SU-DHL-6 (cell line): ENCODE measurements around the gene DMBX1.

Experiments used
- EZH2phosphoT487 ChIP-seq: fragments of 200-600 bp; sonication (generic), shearing (Covaris generic); conservative IDR thresholded peaks from 2 replicates; pipeline ENCODE4 v1.6.1; 2018; ENCODE audit warnings: mild to moderate bottlenecking, antibody characterized with exemption, low read length, moderate library complexity, mixed read lengths
- TF ChIP-seq, protein P1 (sequence below): fragments of 200-600 bp; sonication (generic); IDR thresholded peaks from one replicate; pipeline ENCODE4 v1.5.1; 2017; ENCODE audit warnings: antibody characterized with exemption, mild to moderate bottlenecking, low read length, moderate library complexity; ENCODE audit not compliant: insufficient read depth, poor library complexity, severe bottlenecking

DNA sequence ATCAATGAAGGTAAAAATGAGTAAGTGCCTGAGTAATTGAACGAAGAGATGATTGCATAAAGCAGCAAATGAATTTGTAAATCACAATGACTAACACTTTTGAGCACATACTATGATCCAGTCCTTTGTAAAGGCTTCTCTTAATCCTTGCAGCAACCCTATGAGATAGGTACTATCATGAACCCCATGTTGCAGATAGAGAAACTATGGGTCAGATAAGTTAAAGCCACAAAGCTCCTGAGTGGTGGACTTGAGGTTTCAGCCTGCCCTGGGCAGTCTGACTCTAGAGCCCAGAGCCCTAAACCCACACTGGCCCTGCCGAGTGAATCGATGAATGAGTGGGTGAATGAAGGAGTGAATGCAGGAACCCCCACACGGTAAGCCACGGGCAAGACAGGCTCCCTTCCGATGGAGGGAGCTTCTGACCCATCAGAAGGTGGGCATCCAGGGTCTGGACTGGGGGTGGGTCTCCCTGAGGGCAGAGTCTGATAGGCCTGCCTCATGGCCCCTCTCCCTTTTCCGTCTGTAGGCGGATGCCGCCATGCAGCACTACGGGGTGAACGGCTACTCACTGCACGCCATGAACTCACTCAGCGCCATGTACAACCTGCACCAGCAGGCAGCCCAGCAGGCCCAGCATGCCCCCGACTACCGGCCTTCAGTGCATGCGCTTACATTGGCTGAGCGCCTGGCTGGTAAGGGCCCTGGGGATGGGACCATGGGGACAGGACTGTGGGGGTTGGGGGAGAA is 17.0 kb downstream of the DMBX1 start:
- TF ChIP-seq, protein P1, sequence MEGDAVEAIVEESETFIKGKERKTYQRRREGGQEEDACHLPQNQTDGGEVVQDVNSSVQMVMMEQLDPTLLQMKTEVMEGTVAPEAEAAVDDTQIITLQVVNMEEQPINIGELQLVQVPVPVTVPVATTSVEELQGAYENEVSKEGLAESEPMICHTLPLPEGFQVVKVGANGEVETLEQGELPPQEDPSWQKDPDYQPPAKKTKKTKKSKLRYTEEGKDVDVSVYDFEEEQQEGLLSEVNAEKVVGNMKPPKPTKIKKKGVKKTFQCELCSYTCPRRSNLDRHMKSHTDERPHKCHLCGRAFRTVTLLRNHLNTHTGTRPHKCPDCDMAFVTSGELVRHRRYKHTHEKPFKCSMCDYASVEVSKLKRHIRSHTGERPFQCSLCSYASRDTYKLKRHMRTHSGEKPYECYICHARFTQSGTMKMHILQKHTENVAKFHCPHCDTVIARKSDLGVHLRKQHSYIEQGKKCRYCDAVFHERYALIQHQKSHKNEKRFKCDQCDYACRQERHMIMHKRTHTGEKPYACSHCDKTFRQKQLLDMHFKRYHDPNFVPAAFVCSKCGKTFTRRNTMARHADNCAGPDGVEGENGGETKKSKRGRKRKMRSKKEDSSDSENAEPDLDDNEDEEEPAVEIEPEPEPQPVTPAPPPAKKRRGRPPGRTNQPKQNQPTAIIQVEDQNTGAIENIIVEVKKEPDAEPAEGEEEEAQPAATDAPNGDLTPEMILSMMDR = no peak
- TF ChIP-seq EZH2phosphoT487 = no peak
